WTC11 (cell line): ENCODE measurements around the gene DOCK1. TPM values are rescaled to one million over a fixed set of nuclear protein-coding genes. Genes with fewer than 3 reads are reported as not detected.

Experiments used
- ATAC-seq: fragments of 200-7000 bp; cut with Tn5 transposase; 2 replicates; pipeline ENCODE4 v1.10.0; 2021; ENCODE audit warnings: mild to moderate bottlenecking, moderate library complexity
- CTCF ChIA-PET: fragments of 300-600 bp; sonication (Branson Sonifier 250); formaldehyde crosslinking; loops from one replicate; lab custom pipeline; 2021; ENCODE audit warnings: antibody characterized with exemption; lab: Charles Lee
- POLR2A ChIA-PET: fragments of 350-600 bp; sonication (Branson Sonifier 250); formaldehyde crosslinking; loops from one replicate; lab custom pipeline; 2021; ENCODE audit warnings: antibody characterized with exemption; lab: Charles Lee
- DNase-seq: peaks from one replicate; pipeline ENCODE4 v3.0.0; 2021; ENCODE audit warnings: low spot score
- H3K27ac Mint-ChIP-seq: 2 replicates; pipeline ENCODE4 v1.8.0; 2021; ENCODE audit warnings: mixed read lengths
- H3K27me3 Mint-ChIP-seq: 2 replicates; pipeline ENCODE4 v1.8.0; 2021; ENCODE audit warnings: low read depth, mild to moderate bottlenecking, moderate library complexity, mixed read lengths
- H3K36me3 Mint-ChIP-seq: 2 replicates; pipeline ENCODE4 v1.8.0; 2021; ENCODE audit warnings: mixed read lengths
- H3K4me1 Mint-ChIP-seq: 2 replicates; pipeline ENCODE4 v1.8.0; 2022; ENCODE audit warnings: mixed read lengths
- H3K4me3 Mint-ChIP-seq: 2 replicates; pipeline ENCODE4 v1.8.0; 2021; ENCODE audit warnings: mild to moderate bottlenecking, moderate library complexity, mixed read lengths
- H3K9me3 Mint-ChIP-seq: 2 replicates; pipeline ENCODE4 v1.8.0; 2021; ENCODE audit warnings: mixed read lengths
- CBFB ChIP-seq: sonication (generic); formaldehyde crosslinking; IDR thresholded peaks from 2 replicates; pipeline ENCODE4 v1.8.1; 2022; ENCODE audit warnings: mild to moderate bottlenecking, low read depth, missing genetic modification reagents
- ETV6 ChIP-seq: sonication (generic); formaldehyde crosslinking; IDR thresholded peaks from 2 replicates; pipeline ENCODE4 v1.8.1; 2022; ENCODE audit warnings: mild to moderate bottlenecking, missing genetic modification reagents
- GABPB1 ChIP-seq: sonication (generic); formaldehyde crosslinking; IDR thresholded peaks from 2 replicates; pipeline ENCODE4 v1.8.1; 2023; ENCODE audit warnings: mild to moderate bottlenecking, missing genetic modification reagents
- GRHL2 ChIP-seq: fragments of 250-450 bp; sonication (Bioruptor Pico); IDR thresholded peaks from 2 replicates; pipeline ENCODE4 v1.8.0; 2022; ENCODE audit warnings: mild to moderate bottlenecking, moderate library complexity; ENCODE audit not compliant: insufficient replicate concordance, severe bottlenecking
- KAT7 ChIP-seq: sonication (generic); formaldehyde crosslinking; IDR thresholded peaks from 2 replicates; pipeline ENCODE4 v1.8.1; 2023; ENCODE audit warnings: missing genetic modification reagents, mild to moderate bottlenecking, borderline replicate concordance
- MXD4 ChIP-seq: fragments of 250-450 bp; sonication (Bioruptor Pico); IDR thresholded peaks from 2 replicates; pipeline ENCODE4 v1.8.0; 2021; ENCODE audit warnings: mild to moderate bottlenecking, moderate library complexity, borderline replicate concordance
- NR2C2 ChIP-seq: sonication (generic); formaldehyde crosslinking; IDR thresholded peaks from 2 replicates; pipeline ENCODE4 v1.8.0; 2022; ENCODE audit warnings: mild to moderate bottlenecking, missing genetic modification reagents
- RORB ChIP-seq: fragments of 250-450 bp; sonication (Bioruptor Pico); IDR thresholded peaks from 2 replicates; pipeline ENCODE4 v1.9.0; 2021; ENCODE audit warnings: mild to moderate bottlenecking
- SMAD3 ChIP-seq: sonication (generic); formaldehyde crosslinking; IDR thresholded peaks from 2 replicates; pipeline ENCODE4 v1.8.0; 2022; ENCODE audit warnings: missing genetic modification reagents, mild to moderate bottlenecking, borderline replicate concordance
- ZBTB21 ChIP-seq: sonication (generic); formaldehyde crosslinking; IDR thresholded peaks from 2 replicates; pipeline ENCODE4 v1.8.1; 2023; ENCODE audit warnings: mild to moderate bottlenecking, missing genetic modification reagents, borderline replicate concordance
- ZMAT4 ChIP-seq: fragments of 250-450 bp; sonication (Bioruptor Pico); IDR thresholded peaks from 2 replicates; pipeline ENCODE4 v1.9.0; 2021; ENCODE audit warnings: mild to moderate bottlenecking
- ZNF219 ChIP-seq: sonication (generic); formaldehyde crosslinking; IDR thresholded peaks from 2 replicates; pipeline ENCODE4 v1.8.0; 2023; ENCODE audit warnings: missing genetic modification reagents, mild to moderate bottlenecking, borderline replicate concordance
- ZSCAN18 ChIP-seq: fragments of 250-450 bp; sonication (Bioruptor Pico); IDR thresholded peaks from 2 replicates; pipeline ENCODE4 v2.1.2; 2022; ENCODE audit warnings: mild to moderate bottlenecking, moderate library complexity
- total RNA-seq: library from RNA; stranded (reverse); gene quantifications from 3 replicates; pipeline ENCODE4 v1.2.3, GENCODE V29; 2021
- TF ChIP-seq, protein P1 (sequence below): sonication (generic); formaldehyde crosslinking; IDR thresholded peaks from 2 replicates; pipeline ENCODE4 v1.8.1; 2023; ENCODE audit warnings: mild to moderate bottlenecking, missing genetic modification reagents
- TF ChIP-seq, protein P2 (sequence below): sonication (generic); formaldehyde crosslinking; IDR thresholded peaks from 2 replicates; pipeline ENCODE4 v1.8.0; 2023; ENCODE audit warnings: mild to moderate bottlenecking, missing genetic modification reagents
- TF ChIP-seq, protein P3 (sequence below): fragments of 250-450 bp; sonication (Bioruptor Pico); conservative IDR thresholded peaks from 2 replicates; pipeline ENCODE4 v1.9.0; 2021; ENCODE audit warnings: mild to moderate bottlenecking
- TF ChIP-seq, protein P4 (sequence below): sonication (generic); formaldehyde crosslinking; IDR thresholded peaks from 2 replicates; pipeline ENCODE4 v1.8.1; 2023; ENCODE audit warnings: mild to moderate bottlenecking, missing genetic modification reagents, borderline replicate concordance
- TF ChIP-seq, protein P5 (sequence below): sonication (generic); formaldehyde crosslinking; conservative IDR thresholded peaks from 2 replicates; pipeline ENCODE4 v1.8.1; 2023; ENCODE audit warnings: mild to moderate bottlenecking, low read depth, missing genetic modification reagents, moderate library complexity

DOCK1 gene
- total RNA-seq, 1 experiment from 2014 or later, result 52.1 TPM

DNA sequence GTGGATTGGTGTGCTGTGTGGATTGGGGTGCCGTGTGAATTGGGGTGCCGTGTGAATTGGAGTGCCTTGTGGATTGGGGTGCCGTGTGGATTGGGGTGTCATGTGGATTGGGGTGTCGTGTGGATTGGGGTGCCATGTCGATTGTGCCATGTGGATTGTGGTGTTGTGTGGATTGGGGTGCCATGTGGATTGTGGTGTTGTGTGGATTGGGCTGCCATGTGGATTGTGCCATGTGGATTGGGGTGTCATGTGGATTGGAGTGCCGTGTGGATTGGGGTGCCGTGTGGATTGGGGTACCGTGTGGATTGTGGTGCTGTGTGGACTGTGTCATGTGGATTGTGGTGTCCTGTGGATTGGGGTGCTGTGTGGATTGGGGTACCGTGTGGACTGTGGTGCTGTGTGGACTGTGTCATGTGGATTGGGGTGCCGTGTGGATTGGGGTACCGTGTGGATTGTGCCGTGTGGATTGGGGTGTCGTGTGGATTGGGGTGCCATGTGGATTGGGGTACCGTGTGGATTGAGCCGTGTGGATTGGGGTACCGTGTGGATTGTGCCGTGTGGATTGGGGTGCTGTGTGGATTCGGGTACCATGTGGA is 523.3 kb downstream of the DOCK1 start:
- Mint-ChIP-seq H3K27me3 (no peaks in the 10 kb centered on the region), H3K4me1 (peaks cover 6% of the 10 kb centered on the region), H3K9me3 (peaks cover 16% of the 10 kb centered on the region), H3K36me3 (peaks cover 49% of the 10 kb centered on the region), H3K27ac (no peak overlapping the region), H3K4me3 (no peak overlapping the region)
- no peak for DNase-seq
- CTCF ChIA-PET, result no interaction called here
- POLR2A ChIA-PET, result no interaction called here
- no peak for ATAC-seq
- TF ChIP-seq ZSCAN18 (CRISPR knock-in tag) (no peak), NR2C2 (CRISPR knock-in tag) (no peak), MXD4 (CRISPR knock-in tag) (no peak), GRHL2 (CRISPR knock-in tag) (no peak), SMAD3 (no peak), ETV6 (CRISPR knock-in tag) (no peak), KAT7 (CRISPR knock-in tag) (no peak), GABPB1 (no peak), RORB (CRISPR knock-in tag) (no peak), CBFB (CRISPR knock-in tag) (no peak), ZNF219 (no peak), ZBTB21 (CRISPR knock-in tag) (no peak), ZMAT4 (no peak)
- TF ChIP-seq, protein P1, sequence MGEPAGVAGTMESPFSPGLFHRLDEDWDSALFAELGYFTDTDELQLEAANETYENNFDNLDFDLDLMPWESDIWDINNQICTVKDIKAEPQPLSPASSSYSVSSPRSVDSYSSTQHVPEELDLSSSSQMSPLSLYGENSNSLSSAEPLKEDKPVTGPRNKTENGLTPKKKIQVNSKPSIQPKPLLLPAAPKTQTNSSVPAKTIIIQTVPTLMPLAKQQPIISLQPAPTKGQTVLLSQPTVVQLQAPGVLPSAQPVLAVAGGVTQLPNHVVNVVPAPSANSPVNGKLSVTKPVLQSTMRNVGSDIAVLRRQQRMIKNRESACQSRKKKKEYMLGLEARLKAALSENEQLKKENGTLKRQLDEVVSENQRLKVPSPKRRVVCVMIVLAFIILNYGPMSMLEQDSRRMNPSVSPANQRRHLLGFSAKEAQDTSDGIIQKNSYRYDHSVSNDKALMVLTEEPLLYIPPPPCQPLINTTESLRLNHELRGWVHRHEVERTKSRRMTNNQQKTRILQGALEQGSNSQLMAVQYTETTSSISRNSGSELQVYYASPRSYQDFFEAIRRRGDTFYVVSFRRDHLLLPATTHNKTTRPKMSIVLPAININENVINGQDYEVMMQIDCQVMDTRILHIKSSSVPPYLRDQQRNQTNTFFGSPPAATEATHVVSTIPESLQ, result no peak
- TF ChIP-seq, protein P2, sequence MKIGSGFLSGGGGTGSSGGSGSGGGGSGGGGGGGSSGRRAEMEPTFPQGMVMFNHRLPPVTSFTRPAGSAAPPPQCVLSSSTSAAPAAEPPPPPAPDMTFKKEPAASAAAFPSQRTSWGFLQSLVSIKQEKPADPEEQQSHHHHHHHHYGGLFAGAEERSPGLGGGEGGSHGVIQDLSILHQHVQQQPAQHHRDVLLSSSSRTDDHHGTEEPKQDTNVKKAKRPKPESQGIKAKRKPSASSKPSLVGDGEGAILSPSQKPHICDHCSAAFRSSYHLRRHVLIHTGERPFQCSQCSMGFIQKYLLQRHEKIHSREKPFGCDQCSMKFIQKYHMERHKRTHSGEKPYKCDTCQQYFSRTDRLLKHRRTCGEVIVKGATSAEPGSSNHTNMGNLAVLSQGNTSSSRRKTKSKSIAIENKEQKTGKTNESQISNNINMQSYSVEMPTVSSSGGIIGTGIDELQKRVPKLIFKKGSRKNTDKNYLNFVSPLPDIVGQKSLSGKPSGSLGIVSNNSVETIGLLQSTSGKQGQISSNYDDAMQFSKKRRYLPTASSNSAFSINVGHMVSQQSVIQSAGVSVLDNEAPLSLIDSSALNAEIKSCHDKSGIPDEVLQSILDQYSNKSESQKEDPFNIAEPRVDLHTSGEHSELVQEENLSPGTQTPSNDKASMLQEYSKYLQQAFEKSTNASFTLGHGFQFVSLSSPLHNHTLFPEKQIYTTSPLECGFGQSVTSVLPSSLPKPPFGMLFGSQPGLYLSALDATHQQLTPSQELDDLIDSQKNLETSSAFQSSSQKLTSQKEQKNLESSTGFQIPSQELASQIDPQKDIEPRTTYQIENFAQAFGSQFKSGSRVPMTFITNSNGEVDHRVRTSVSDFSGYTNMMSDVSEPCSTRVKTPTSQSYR (CRISPR knock-in tag), result no peak
- TF ChIP-seq, protein P3, sequence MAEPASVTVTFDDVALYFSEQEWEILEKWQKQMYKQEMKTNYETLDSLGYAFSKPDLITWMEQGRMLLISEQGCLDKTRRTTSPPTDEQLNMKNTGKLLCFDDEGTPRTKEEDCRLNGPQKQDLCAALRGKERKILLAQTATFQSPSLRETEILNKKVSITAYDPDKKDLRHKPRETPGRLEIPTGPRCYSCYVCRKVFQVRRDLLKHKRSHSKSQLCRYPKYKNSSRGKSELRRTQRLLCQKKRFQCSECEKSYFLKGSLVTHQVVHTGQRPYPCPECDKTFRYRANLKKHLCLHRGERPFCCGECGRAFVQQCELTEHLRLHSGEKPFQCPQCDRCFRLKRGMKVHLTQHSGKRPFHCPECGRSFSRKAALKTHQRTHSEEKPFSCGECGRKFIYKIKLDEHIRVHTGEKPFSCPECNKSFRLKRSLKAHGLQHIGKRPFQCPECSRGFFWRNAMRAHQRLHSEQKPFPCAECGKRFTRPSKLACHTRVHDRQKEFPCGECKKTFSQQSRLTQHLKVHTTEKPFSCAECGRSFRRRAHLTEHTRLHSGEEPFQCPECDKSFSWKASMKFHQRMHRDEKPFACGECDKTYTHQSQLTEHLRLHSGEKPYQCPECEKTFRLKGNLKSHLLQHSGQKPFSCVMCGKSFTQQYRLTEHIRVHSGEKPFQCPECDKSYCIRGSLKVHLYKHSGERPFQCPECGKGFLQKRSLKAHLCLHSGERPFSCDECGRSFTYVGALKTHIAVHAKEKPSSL, result no peak
- TF ChIP-seq, protein P4, sequence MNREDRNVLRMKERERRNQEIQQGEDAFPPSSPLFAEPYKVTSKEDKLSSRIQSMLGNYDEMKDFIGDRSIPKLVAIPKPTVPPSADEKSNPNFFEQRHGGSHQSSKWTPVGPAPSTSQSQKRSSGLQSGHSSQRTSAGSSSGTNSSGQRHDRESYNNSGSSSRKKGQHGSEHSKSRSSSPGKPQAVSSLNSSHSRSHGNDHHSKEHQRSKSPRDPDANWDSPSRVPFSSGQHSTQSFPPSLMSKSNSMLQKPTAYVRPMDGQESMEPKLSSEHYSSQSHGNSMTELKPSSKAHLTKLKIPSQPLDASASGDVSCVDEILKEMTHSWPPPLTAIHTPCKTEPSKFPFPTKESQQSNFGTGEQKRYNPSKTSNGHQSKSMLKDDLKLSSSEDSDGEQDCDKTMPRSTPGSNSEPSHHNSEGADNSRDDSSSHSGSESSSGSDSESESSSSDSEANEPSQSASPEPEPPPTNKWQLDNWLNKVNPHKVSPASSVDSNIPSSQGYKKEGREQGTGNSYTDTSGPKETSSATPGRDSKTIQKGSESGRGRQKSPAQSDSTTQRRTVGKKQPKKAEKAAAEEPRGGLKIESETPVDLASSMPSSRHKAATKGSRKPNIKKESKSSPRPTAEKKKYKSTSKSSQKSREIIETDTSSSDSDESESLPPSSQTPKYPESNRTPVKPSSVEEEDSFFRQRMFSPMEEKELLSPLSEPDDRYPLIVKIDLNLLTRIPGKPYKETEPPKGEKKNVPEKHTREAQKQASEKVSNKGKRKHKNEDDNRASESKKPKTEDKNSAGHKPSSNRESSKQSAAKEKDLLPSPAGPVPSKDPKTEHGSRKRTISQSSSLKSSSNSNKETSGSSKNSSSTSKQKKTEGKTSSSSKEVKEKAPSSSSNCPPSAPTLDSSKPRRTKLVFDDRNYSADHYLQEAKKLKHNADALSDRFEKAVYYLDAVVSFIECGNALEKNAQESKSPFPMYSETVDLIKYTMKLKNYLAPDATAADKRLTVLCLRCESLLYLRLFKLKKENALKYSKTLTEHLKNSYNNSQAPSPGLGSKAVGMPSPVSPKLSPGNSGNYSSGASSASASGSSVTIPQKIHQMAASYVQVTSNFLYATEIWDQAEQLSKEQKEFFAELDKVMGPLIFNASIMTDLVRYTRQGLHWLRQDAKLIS (CRISPR knock-in tag), result no peak
- TF ChIP-seq, protein P5, sequence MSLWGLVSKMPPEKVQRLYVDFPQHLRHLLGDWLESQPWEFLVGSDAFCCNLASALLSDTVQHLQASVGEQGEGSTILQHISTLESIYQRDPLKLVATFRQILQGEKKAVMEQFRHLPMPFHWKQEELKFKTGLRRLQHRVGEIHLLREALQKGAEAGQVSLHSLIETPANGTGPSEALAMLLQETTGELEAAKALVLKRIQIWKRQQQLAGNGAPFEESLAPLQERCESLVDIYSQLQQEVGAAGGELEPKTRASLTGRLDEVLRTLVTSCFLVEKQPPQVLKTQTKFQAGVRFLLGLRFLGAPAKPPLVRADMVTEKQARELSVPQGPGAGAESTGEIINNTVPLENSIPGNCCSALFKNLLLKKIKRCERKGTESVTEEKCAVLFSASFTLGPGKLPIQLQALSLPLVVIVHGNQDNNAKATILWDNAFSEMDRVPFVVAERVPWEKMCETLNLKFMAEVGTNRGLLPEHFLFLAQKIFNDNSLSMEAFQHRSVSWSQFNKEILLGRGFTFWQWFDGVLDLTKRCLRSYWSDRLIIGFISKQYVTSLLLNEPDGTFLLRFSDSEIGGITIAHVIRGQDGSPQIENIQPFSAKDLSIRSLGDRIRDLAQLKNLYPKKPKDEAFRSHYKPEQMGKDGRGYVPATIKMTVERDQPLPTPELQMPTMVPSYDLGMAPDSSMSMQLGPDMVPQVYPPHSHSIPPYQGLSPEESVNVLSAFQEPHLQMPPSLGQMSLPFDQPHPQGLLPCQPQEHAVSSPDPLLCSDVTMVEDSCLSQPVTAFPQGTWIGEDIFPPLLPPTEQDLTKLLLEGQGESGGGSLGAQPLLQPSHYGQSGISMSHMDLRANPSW (CRISPR knock-in tag), result no peak
